ENCODE data around the gene KCNK3. TPM values are rescaled to one million over a fixed set of nuclear protein-coding genes. Genes with fewer than 3 reads are reported as not detected.
"Not testable (repeated sequence)": the region's sequence is repeated elsewhere in the genome, so short reads cannot be mapped to it uniquely, and the experiment has no call there.

Gene KCNK3
- total RNA-seq, 1 experiment from 2014 or later = 0.12 TPM

GRCh38 chr2:26665296-26665695 lies 27.2 kb upstream of the KCNK3 start:
- DNase-seq (ENCODE audit: low spot score) = not testable (repeated sequence)

- no peak for DNase-seq (ENCODE audit: low spot score)
Measured at GRCh38 chr2:26666671-26667070, 25.9 kb upstream of the KCNK3 start.

- no peak for DNase-seq (ENCODE audit: low spot score)
Measured at GRCh38 chr2:26668041-26668440, 24.5 kb upstream of the KCNK3 start.

GRCh38 chr2:26668856-26669750 lies 23.4 kb upstream of the KCNK3 start:
- DNase-seq (ENCODE audit: low spot score) = no peak

- DNase-seq (ENCODE audit: low spot score) = no peak
Measured at GRCh38 chr2:26670171-26670570, 22.4 kb upstream of the KCNK3 start.

GRCh38 chr2:26670931-26671460 lies 21.5 kb upstream of the KCNK3 start:
- DNase-seq (ENCODE audit: low spot score) = no peak

- no peak for DNase-seq (ENCODE audit: low spot score)
Measured at GRCh38 chr2:26671691-26672090, 20.8 kb upstream of the KCNK3 start.

- no peak for DNase-seq (ENCODE audit: low spot score)
Measured at GRCh38 chr2:26672112-26672817, 20.3 kb upstream of the KCNK3 start.

- DNase-seq (ENCODE audit: low spot score) = no peak
Measured at GRCh38 chr2:26672818-26673393, 19.6 kb upstream of the KCNK3 start.

GRCh38 chr2:26674002-26674751 lies 18.3 kb upstream of the KCNK3 start:
- DNase-seq (ENCODE audit: low spot score) = no peak

GRCh38 chr2:26674771-26675170 lies 17.8 kb upstream of the KCNK3 start:
- no peak for DNase-seq (ENCODE audit: low spot score)

- no peak for DNase-seq (ENCODE audit: low spot score)
Measured at GRCh38 chr2:26675651-26676255, 16.8 kb upstream of the KCNK3 start.

GRCh38 chr2:26678035-26678434 lies 14.5 kb upstream of the KCNK3 start:
- DNase-seq (ENCODE audit: low spot score) = no peak

GRCh38 chr2:26679867-26680266 lies 12.7 kb upstream of the KCNK3 start:
- DNase-seq (ENCODE audit: low spot score) = no peak

- DNase-seq (ENCODE audit: low spot score) = no peak
Measured at GRCh38 chr2:26681656-26682055, 10.9 kb upstream of the KCNK3 start.

GRCh38 chr2:26682155-26682554 lies 10.4 kb upstream of the KCNK3 start:
- DNase-seq (ENCODE audit: low spot score) = no peak

- DNase-seq (ENCODE audit: low spot score) = no peak
Measured at GRCh38 chr2:26683583-26683982, 8.9 kb upstream of the KCNK3 start.

GRCh38 chr2:26685341-26685740 lies 7.2 kb upstream of the KCNK3 start:
- no peak for DNase-seq (ENCODE audit: low spot score)

- DNase-seq (ENCODE audit: low spot score) = no peak
Measured at GRCh38 chr2:26685989-26686839, 6.3 kb upstream of the KCNK3 start.

- DNase-seq (ENCODE audit: low spot score) = no peak
Measured at GRCh38 chr2:26687328-26687727, 5.2 kb upstream of the KCNK3 start.
